Vagina (tissue), 2 donors: ENCODE results near the gene HMCN2. TPM values are rescaled to one million over a fixed set of nuclear protein-coding genes. Genes with fewer than 3 reads are reported as not detected.

Experiments
- DNase-seq, 2 donors: peaks; one replicate each; pipeline ENCODE4 v3.0.0-alpha.2; 2017; ENCODE audit errors: extremely low spot score in 2 of 2
- H3K27ac ChIP-seq: fragments of 200-600 bp; sonication (generic); one replicate; pipeline ENCODE4 v1.5.1; 2019
- H3K27me3 ChIP-seq: fragments of 200-600 bp; sonication (generic); one replicate; pipeline ENCODE4 v1.5.1; 2019
- H3K36me3 ChIP-seq, 2 donors: fragments of 200-600 bp; sonication (generic); one replicate each; pipeline ENCODE4 v1.5.1; 2017 to 2019
- H3K4me1 ChIP-seq: fragments of 200-600 bp; sonication (generic); one replicate; pipeline ENCODE4 v1.5.1; 2019
- H3K4me3 ChIP-seq, 2 donors: fragments of 200-600 bp; sonication (generic); 1 replicate in 1 of 2; 2 replicates in 1 of 2; pipeline ENCODE4 v1.5.1; 2016 to 2019
- H3K9me3 ChIP-seq: fragments of 200-600 bp; sonication (generic); one replicate; pipeline ENCODE4 v1.5.1; 2019
- POLR2A ChIP-seq, 2 donors: fragments of 450-650 bp; IDR thresholded peaks; one replicate each; pipeline ENCODE4 v1.6.1; 2017; ENCODE audit warnings: antibody characterized with exemption in 2 of 2, mild to moderate bottlenecking in 2 of 2, moderate library complexity in 2 of 2
- POLR2AphosphoS5 ChIP-seq, 2 donors: sonication (generic); formaldehyde crosslinking; IDR thresholded peaks; one replicate each; pipeline ENCODE4 v1.9.0; 2017; ENCODE audit warnings: antibody characterized with exemption in 2 of 2, mild to moderate bottlenecking in 2 of 2, low read depth in 1 of 2; ENCODE audit not compliant: insufficient read depth in 1 of 2
- intact Hi-C: fragments of 100-400 bp; cut with DNase I; formaldehyde crosslinking; loops from one replicate; pipeline ENCODE4 v1.15.1; 2023
- total RNA-seq: library from RNA; depleted of rRNA; stranded (reverse); fragments of >200 nt; gene quantifications from one replicate; pipeline ENCODE4 v1.2.3, GENCODE V29; 2016
- TF ChIP-seq, protein P1 (sequence below), 3 experiments: fragments of 450-650 bp in 2 of 3; fragments of 200-600 bp in 1 of 3; sonication (generic) in 1 of 3; IDR thresholded peaks; one replicate each; pipeline ENCODE4 v1.5.1; 2017 to 2019; ENCODE audit warnings: antibody characterized with exemption in 3 of 3, mild to moderate bottlenecking in 2 of 3, moderate library complexity in 2 of 3

The HMCN2 gene
- total RNA-seq, 1 donor from 2014 or later = 5.2 TPM

DNA sequence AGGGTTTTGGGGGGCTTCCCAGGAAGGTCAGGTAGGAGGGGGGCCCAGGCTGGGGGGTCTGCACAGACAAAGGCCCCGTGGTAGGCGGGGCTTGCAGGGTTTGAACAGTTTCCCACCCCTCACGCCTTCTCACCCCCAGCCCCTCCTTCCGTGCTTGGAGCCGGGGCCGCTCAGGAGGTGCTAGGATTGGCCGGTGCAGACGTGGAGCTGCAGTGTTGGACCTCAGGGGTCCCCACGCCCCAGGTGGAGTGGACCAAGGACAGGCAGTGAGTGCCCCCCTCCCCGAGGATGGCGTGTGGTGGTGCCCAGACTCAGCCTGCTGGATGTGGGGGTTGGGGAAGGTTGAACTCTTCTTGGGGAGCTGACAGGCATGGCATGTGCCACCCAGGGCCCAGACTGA, 83.8 kb downstream of the HMCN2 start:
- Histone ChIP-seq H3K27ac (no peak overlapping the region), H3K9me3 (no peaks in the 10 kb centered on the region), H3K27me3 (no peaks in the 10 kb centered on the region), H3K4me1 (no peaks in the 10 kb centered on the region), H3K36me3 (no peaks in the 10 kb centered on the region), H3K4me3 (no peak overlapping the region)
- DNase-seq = no peak
- intact Hi-C loops = loop anchor here (2.0 to 10.0 kb wide), 2 partner anchors 175 to 245 kb away; partner anchors contain the start of gene NCS1
- TF ChIP-seq POLR2A (IDR thresholded peaks at IDR 0.05) (no peak), POLR2AphosphoS5 (IDR thresholded peaks at IDR 0.05; ENCODE audit: insufficient read depth in 1 of 2, low read depth in 1 of 2) (no peak)
- TF ChIP-seq, protein P1, sequence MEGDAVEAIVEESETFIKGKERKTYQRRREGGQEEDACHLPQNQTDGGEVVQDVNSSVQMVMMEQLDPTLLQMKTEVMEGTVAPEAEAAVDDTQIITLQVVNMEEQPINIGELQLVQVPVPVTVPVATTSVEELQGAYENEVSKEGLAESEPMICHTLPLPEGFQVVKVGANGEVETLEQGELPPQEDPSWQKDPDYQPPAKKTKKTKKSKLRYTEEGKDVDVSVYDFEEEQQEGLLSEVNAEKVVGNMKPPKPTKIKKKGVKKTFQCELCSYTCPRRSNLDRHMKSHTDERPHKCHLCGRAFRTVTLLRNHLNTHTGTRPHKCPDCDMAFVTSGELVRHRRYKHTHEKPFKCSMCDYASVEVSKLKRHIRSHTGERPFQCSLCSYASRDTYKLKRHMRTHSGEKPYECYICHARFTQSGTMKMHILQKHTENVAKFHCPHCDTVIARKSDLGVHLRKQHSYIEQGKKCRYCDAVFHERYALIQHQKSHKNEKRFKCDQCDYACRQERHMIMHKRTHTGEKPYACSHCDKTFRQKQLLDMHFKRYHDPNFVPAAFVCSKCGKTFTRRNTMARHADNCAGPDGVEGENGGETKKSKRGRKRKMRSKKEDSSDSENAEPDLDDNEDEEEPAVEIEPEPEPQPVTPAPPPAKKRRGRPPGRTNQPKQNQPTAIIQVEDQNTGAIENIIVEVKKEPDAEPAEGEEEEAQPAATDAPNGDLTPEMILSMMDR (IDR thresholded peaks at IDR 0.05) = no peak

DNA sequence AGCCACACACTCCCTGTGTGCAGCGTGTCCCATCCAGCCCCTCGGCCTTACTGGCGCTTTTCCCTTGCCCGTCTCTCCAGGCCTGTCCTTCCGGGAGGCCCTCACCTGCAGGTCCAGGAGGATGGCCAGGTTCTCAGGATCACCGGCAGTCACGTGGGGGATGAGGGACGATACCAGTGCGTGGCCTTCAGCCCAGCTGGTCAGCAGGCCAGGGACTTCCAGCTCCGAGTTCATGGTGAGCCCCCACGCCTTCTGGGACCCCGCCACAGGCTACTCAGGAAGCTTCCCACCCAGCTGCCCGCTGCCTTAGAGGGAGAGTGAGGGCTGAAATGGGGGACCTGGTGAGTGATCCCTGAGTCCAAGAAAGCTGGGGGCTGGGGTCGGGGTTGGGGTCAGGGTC, 85.8 kb downstream of the HMCN2 start:
- TF ChIP-seq POLR2AphosphoS5 (IDR thresholded peaks at IDR 0.05; ENCODE audit: insufficient read depth in 1 of 2, low read depth in 1 of 2) = no peak
- TF ChIP-seq POLR2A (IDR thresholded peaks at IDR 0.05) = no peak
- TF ChIP-seq, protein P1 (IDR thresholded peaks at IDR 0.05) = no peak
- Histone ChIP-seq H3K4me3 (no peak overlapping the region), H3K9me3 (no peaks in the 10 kb centered on the region), H3K27me3 (no peaks in the 10 kb centered on the region), H3K27ac (no peak overlapping the region), H3K4me1 (no peaks in the 10 kb centered on the region), H3K36me3 (no peaks in the 10 kb centered on the region)
- intact Hi-C loops = loop anchor here (2.0 to 10.0 kb wide), 2 partner anchors 17 to 467 kb away; no protein-coding TSS in a partner anchor
- no peak for DNase-seq

DNA sequence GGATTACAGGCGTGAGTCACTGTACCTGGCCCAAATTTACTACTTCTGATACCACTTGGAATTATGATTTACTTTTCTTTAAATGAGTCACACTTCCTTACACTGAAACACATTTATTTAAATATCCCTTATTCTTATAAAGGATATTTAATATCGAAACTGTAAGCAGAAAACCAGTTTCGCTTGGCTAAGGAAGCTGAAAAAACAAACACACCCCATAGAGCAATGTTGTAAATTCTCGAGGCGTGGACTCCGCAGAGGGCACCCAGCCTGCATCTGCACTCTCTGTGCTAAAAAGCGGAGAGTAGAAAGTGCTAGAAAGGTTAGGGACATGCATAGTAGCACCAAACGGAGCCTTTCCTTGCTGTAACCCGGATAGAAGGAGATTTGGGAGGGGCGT, 86.5 kb downstream of the HMCN2 start:
- H3K4me1 ChIP-seq = no peaks in the 10 kb centered on the region
- no peak for DNase-seq
- no peak overlapping the region for H3K27ac ChIP-seq
- H3K4me3 ChIP-seq = no peak overlapping the region
- H3K27me3 ChIP-seq = no peaks in the 10 kb centered on the region
- no peaks in the 10 kb centered on the region for H3K9me3 ChIP-seq
- intact Hi-C loops = loop anchor here (10.0 kb wide), 1 partner anchor 467 kb away; no protein-coding TSS in a partner anchor
- H3K36me3 ChIP-seq = no peaks in the 10 kb centered on the region
- TF ChIP-seq POLR2A (IDR thresholded peaks at IDR 0.05) (no peak), POLR2AphosphoS5 (IDR thresholded peaks at IDR 0.05; ENCODE audit: insufficient read depth in 1 of 2, low read depth in 1 of 2) (no peak)
- TF ChIP-seq, protein P1 (IDR thresholded peaks at IDR 0.05) = no peak

DNA sequence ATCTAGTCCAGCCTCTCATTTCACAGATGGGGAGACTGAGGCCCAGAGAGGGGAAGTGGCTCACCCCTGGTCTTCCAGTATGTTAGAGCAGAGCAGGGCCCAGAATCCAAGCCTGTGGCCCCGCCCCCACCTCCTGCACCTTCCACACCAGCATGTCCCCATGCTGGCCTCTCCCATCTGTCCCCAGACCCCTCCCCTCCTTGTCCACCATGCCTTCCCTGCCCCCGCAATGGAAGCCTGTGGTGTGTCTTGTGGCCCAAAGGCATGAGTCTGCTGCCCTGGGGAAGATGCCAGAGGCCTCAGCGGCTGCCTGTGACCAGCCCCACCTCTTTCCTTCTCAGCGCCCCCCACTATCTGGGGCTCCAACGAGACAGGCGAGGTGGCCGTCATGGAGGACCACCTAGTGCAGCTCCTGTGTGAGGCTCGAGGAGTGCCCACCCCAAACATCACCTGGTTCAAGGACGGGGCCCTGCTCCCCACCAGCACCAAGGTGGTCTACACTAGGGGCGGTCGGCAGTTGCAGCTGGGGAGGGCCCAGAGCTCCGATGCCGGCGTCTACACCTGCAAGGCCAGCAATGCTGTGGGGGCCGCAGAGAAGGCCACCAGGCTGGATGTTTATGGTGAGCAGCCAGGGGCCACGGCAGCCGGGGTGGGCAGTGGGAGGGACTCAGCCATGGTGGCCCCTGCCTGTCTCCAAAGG, 87.2 kb downstream of the HMCN2 start:
- DNase-seq = no peak
- no peaks in the 10 kb centered on the region for H3K9me3 ChIP-seq
- intact Hi-C loops = loop anchor here (10.0 kb wide), 1 partner anchor 468 kb away; no protein-coding TSS in a partner anchor
- no peaks in the 10 kb centered on the region for H3K27me3 ChIP-seq
- no peaks in the 10 kb centered on the region for H3K36me3 ChIP-seq
- H3K4me3 ChIP-seq = no peak overlapping the region
- TF ChIP-seq, protein P1 (IDR thresholded peaks at IDR 0.05) = no peak
- no peak for TF ChIP-seq POLR2A (IDR thresholded peaks at IDR 0.05)
- no peak for TF ChIP-seq POLR2AphosphoS5 (IDR thresholded peaks at IDR 0.05; ENCODE audit: insufficient read depth in 1 of 2, low read depth in 1 of 2)
- H3K4me1 ChIP-seq = no peaks in the 10 kb centered on the region
- H3K27ac ChIP-seq = no peak overlapping the region

DNA sequence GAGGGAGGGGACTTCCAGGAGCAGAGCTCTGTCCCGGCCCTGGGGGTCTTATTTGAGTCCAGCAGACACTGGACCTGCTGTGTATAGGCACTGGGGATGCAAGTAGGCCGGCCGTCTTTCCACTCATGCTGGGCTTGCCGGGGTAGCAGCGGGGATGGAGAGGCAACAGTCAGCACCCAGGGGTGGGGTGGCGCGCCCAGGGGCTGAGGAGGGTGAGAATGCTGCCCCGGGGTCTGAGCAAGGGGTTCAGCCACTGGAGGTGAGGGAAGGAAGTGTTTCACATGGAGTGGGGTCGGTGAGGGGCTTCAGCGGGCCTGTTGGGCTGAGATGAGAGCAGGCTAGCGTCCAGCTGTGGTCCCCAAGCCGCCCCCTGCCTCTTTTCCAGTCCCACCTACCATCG, 88.8 kb downstream of the HMCN2 start:
- intact Hi-C loops = loop anchor here (10.0 kb wide), 1 partner anchor 470 kb away; no protein-coding TSS in a partner anchor
- H3K36me3 ChIP-seq = no peaks in the 10 kb centered on the region
- H3K4me1 ChIP-seq = no peaks in the 10 kb centered on the region
- no peak for DNase-seq
- no peak overlapping the region for H3K27ac ChIP-seq
- H3K4me3 ChIP-seq = no peak overlapping the region
- no peaks in the 10 kb centered on the region for H3K27me3 ChIP-seq
- TF ChIP-seq POLR2AphosphoS5 (IDR thresholded peaks at IDR 0.05; ENCODE audit: insufficient read depth in 1 of 2, low read depth in 1 of 2) (no peak), POLR2A (IDR thresholded peaks at IDR 0.05) (no peak)
- TF ChIP-seq, protein P1 (IDR thresholded peaks at IDR 0.05) = no peak
- H3K9me3 ChIP-seq = no peaks in the 10 kb centered on the region
